Measurements from ENCODE around the gene SMG6.

- TF ChIP-seq CTCF (IDR thresholded peaks at IDR 0.05) (no peak), POLR2A (IDR thresholded peaks at IDR 0.05) (no peak)
These were observed 67.7 kb downstream of the SMG6 start for GRCh38 chr17:2235792-2236366.

All from esophagus squamous epithelium (tissue), 4 donors.